Spleen (tissue), 13 donors: ENCODE results near the gene GPHN. TPM values are rescaled to one million over a fixed set of nuclear protein-coding genes. Genes with fewer than 3 reads are reported as not detected.

Experiments
- DNase-seq: peaks from one replicate; pipeline ENCODE4 v3.0.0-alpha.2; 2020
- H3K27ac ChIP-seq, 8 donors: fragments of 200-600 bp; sonication (generic) in 7 of 8; 1 replicate in 4 of 8; 2 replicates in 4 of 8; pipeline versions ENCODE4 v1.5.0 to v1.8.0; 2016 to 2021; ENCODE audit warnings: inconsistent platforms in 4 of 8, mild to moderate bottlenecking in 4 of 8, moderate library complexity in 1 of 8
- H3K27me3 ChIP-seq, 7 donors: fragments of 200-600 bp; sonication (generic) in 6 of 7; replicated peaks in 1 of 7; 1 replicate in 4 of 7; 2 replicates in 3 of 7; pipeline versions ENCODE4 v1.5.0 to v1.8.0; 2016 to 2021; ENCODE audit warnings: inconsistent platforms in 3 of 7, mild to moderate bottlenecking in 1 of 7
- H3K36me3 ChIP-seq, 6 donors: fragments of 200-600 bp; sonication (generic) in 5 of 6; 1 replicate in 4 of 6; 2 replicates in 2 of 6; pipeline versions ENCODE4 v1.5.0 to v1.8.0; 2016 to 2021; ENCODE audit warnings: inconsistent platforms in 2 of 6
- H3K4me1 ChIP-seq, 6 donors: fragments of 200-600 bp; sonication (generic) in 5 of 6; 1 replicate in 3 of 6; 2 replicates in 3 of 6; pipeline versions ENCODE4 v1.5.0 to v1.8.0; 2016 to 2021; ENCODE audit warnings: inconsistent platforms in 3 of 6
- H3K4me3 ChIP-seq, 8 donors: fragments of 200-600 bp; sonication (generic) in 7 of 8; 1 replicate in 4 of 8; 2 replicates in 4 of 8; pipeline versions ENCODE4 v1.5.0 to v1.8.0; 2016 to 2021; ENCODE audit warnings: inconsistent platforms in 4 of 8, mild to moderate bottlenecking in 4 of 8, moderate library complexity in 2 of 8
- H3K9me3 ChIP-seq, 8 donors: fragments of 200-600 bp; sonication (generic) in 7 of 8; 1 replicate in 4 of 8; 2 replicates in 4 of 8; pipeline versions ENCODE4 v1.5.0 to v1.8.0; 2016 to 2021; ENCODE audit warnings: inconsistent platforms in 4 of 8
- CTCF ChIP-seq, 11 experiments: fragments of 200-600 bp in 7 of 11; fragments of 450-650 bp in 4 of 11; sonication (generic) in 4 of 11; IDR thresholded peaks in 8 of 11; conservative IDR thresholded peaks in 3 of 11; 1 replicate in 7 of 11; 2 replicates in 4 of 11; pipeline versions ENCODE4 v1.4.0 to v1.8.0; 2016 to 2021; ENCODE audit warnings: antibody characterized with exemption in 11 of 11, inconsistent platforms in 4 of 11, mild to moderate bottlenecking in 1 of 11
- POLR2A ChIP-seq, 3 donors: fragments of 450-650 bp; IDR thresholded peaks; one replicate each; pipeline ENCODE4 v1.5.1; 2017; ENCODE audit warnings: antibody characterized with exemption in 3 of 3, mild to moderate bottlenecking in 1 of 3
- POLR2AphosphoS5 ChIP-seq, 3 donors: sonication (generic); formaldehyde crosslinking; IDR thresholded peaks; one replicate each; pipeline ENCODE4 v1.5.1; 2017; ENCODE audit warnings: antibody characterized with exemption in 3 of 3
- WGBS, 5 donors: extraction: QIAGEN DNeasy Blood & Tissue Kit in 3 of 5; methylation state at CpG; one replicate each; pipeline versions ENCODE4 v1.1.5 to v1.1.7; 2013 to 2018; 5-methylcytosine and 5-hydroxymethylcytosine counted together
- intact Hi-C: fragments of 100-400 bp; cut with DNase I; formaldehyde crosslinking; loops from one replicate; pipeline ENCODE4 v1.15.0; 2023; ENCODE audit warnings: low total_unique reads
- long read RNA-seq, 2 donors: transcript quantifications; one replicate each; lab custom pipeline, GENCODE V29; 2026
- polyA plus RNA-seq, 3 donors: library from polyadenylated mRNA; stranded (reverse); fragments of 200-250 nt; gene quantifications; one replicate each; pipeline ENCODE4 v1.2.1, GENCODE V29; 2013
- total RNA-seq, 7 donors: library from RNA; depleted of rRNA in 3 of 7; stranded (reverse); fragments of >200 nt in 3 of 7; fragmentation: NEBNext Ultra II Directional in 4 of 7; extraction: Animal tissue kit (Norgen Biotek cat#: 25700) in 4 of 7; gene quantifications; one replicate each; pipeline versions ENCODE4 v1.1.0 to v1.2.1, GENCODE V29; 2016 to 2021
- donor health status: healthy with polysubstance abuse.
- donor health status: DM: no; HTN: no; CAD: no; lungs with moderate emphysema.
- donor health status: DM: no; HTN: no; CAD: no.
- donor health status: Bipolar disorder and iron deficiency.
- donor health status: healthy.
- donor health status: DM: no; HTN: no; CAD: no.
- donor health status: DM: yes; HTN: yes; CAD: no.

GPHN gene
- total RNA-seq (10 to 100 TPM in 6 of 7 donors, 1 to 10 TPM in 1; 9.0 to 26.9 (median 15.4) TPM), polyA plus RNA-seq (10 to 100 TPM in 2 of 3 donors, 1 to 10 TPM in 1; 9.3 to 16.3 (median 16.1) TPM)
- long read RNA-seq, donor 1, full-length matches to known transcripts = 2 of 2 reads
- long read RNA-seq, donor 1, partial matches to known transcripts = 0 of 2 reads
- long read RNA-seq, donor 1, other reads (novel, unspliced or antisense) = 0 of 2 reads
- long read RNA-seq, donor 2 = 0 reads

- Histone ChIP-seq H3K4me1 (peaks cover 8 to 50% (median 26%) of the 10 kb centered on the region in 6 donors), H3K36me3 (no peaks in the 10 kb centered on the region), H3K27me3 (peaks cover 0 to 11% (median 0%) of the 10 kb centered on the region in 7 donors), H3K9me3 (no peaks in the 10 kb centered on the region), H3K4me3 (peak within 1 kb of the TSS; percentile 77 to 99 (median 90)), H3K27ac (peak within 1 kb of the TSS; percentile 76 to 92 (median 86))
- TF ChIP-seq POLR2AphosphoS5 (IDR thresholded peaks at IDR 0.05) (peak; percentile 90 to 94 (median 90)), CTCF (IDR thresholded peaks at IDR 0.05 in 8 of 11, conservative IDR thresholded peaks at IDR 0.05 in 3 of 11) (peak in 7 of 11 experiments; percentile 12 to 46 (median 30)), POLR2A (IDR thresholded peaks at IDR 0.05) (peak in 1 of 3 donors; percentile 54)
- intact Hi-C loops = no loop called here
- WGBS, 5 donors = 0 to 1% (median 1%) methylated on average over 57 to 91 of the region's 91 CpGs
- peak; percentile 97 for DNase-seq
Measured at GRCh38 chr14:66507722-66508546, at the start of gene GPHN. Gene GPHN (plus strand): TSS chr14:66508147.

GRCh38 chr14:66459603-66460002 lies 48.3 kb upstream of the GPHN start:
- no peaks in the 10 kb centered on the region for H3K4me1 ChIP-seq
- TF ChIP-seq CTCF (IDR thresholded peaks at IDR 0.05 in 8 of 11, conservative IDR thresholded peaks at IDR 0.05 in 3 of 11) (no peak), POLR2A (IDR thresholded peaks at IDR 0.05) (no peak), POLR2AphosphoS5 (IDR thresholded peaks at IDR 0.05) (no peak)

GRCh38 chr14:66464261-66464660 lies 43.7 kb upstream of the GPHN start:
- Histone ChIP-seq H3K4me1 (no peaks in the 10 kb centered on the region), H3K27ac (no peak overlapping the region), H3K36me3 (no peaks in the 10 kb centered on the region), H3K27me3 (no peaks in the 10 kb centered on the region), H3K9me3 (peaks cover 5 to 12% (median 7%) of the 10 kb centered on the region in 8 donors), H3K4me3 (no peak overlapping the region)
- no peak for DNase-seq
- no peak for TF ChIP-seq CTCF (IDR thresholded peaks at IDR 0.05 in 8 of 11, conservative IDR thresholded peaks at IDR 0.05 in 3 of 11)
- intact Hi-C loops = no loop called here
- 86 to 93% (median 92%) methylated on average over 3 of the region's 3 CpGs for WGBS, 5 donors

More at GRCh38 chr14:66459603-66460002, 48.3 kb upstream of the GPHN start:
- Histone ChIP-seq H3K36me3 (no peaks in the 10 kb centered on the region), H3K27me3 (no peaks in the 10 kb centered on the region), H3K9me3 (peaks cover 0 to 6% (median 0%) of the 10 kb centered on the region in 8 donors), H3K4me3 (no peak overlapping the region), H3K27ac (no peak overlapping the region)
- DNase-seq = no peak
- intact Hi-C loops = no loop called here

DNA sequence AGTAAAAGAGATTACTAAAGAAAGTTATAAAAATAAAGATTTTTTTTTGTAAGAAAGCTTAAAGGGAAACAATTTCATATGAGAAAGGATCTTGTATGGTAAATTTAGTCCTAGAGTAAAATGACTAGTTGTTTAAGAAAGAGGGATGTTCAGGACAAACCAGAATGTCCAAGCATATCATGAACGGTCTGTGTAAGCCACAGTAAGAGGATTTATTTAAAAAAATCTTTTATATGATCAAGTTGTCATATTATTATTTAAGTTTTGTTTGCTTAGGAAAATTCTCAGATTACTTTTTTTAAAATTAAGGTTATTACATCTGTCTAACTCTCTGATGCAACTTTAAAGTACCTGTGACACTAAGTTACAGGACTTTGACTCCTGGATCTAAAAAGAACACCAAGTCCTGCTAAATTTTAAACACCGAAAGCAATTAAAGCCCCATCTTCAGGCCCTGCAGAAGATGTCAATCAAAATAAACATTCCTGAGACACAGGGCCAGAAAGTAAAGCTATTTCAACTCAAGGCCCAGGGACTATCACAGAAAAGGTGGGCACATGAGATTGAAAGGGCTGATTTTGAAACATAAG lies 39.1 kb upstream of the GPHN start:
- no peak overlapping the region for H3K4me3 ChIP-seq
- DNase-seq = no peak
- intact Hi-C loops = no loop called here
- H3K27me3 ChIP-seq = no peaks in the 10 kb centered on the region
- no peaks in the 10 kb centered on the region for H3K36me3 ChIP-seq
- no peak overlapping the region for H3K27ac ChIP-seq
- TF ChIP-seq POLR2A (IDR thresholded peaks at IDR 0.05) = no peak
- TF ChIP-seq CTCF (IDR thresholded peaks at IDR 0.05 in 8 of 11, conservative IDR thresholded peaks at IDR 0.05 in 3 of 11) = no peak
- no peaks in the 10 kb centered on the region for H3K4me1 ChIP-seq
- peaks cover 8 to 46% (median 32%) of the 10 kb centered on the region in 8 donors for H3K9me3 ChIP-seq
- 80 to 91% (median 84%) methylated on average over 2 of the region's 2 CpGs for WGBS, 5 donors
